Limb (tissue), 2 donors: ENCODE data around the gene STAT1.

Experiments used
- DNase-seq, 2 donors: peaks; one replicate each; pipeline ENCODE4 v3.0.0-alpha.2; 2016; ENCODE audit errors: extremely low spot score in 2 of 2

STAT1 gene

GRCh38 chr2:191013932-191014652 is at the start of gene STAT1:
Gene STAT1 (minus strand): TSS chr2:191014171. CDS start chr2:191010003, 4,168 bp downstream.
- DNase-seq = peak; percentile 96 to 98

GRCh38 chr2:191063584-191063983 is 49.6 kb upstream of the STAT1 start:
- no peak for DNase-seq

- no peak for DNase-seq
Measured at GRCh38 chr2:191061381-191061980, 47.5 kb upstream of the STAT1 start.

GRCh38 chr2:191059308-191059707 is 45.3 kb upstream of the STAT1 start:
- no peak for DNase-seq

- DNase-seq = no peak
Measured at GRCh38 chr2:191056228-191056627, 42.3 kb upstream of the STAT1 start.

GRCh38 chr2:191053256-191053655 is 39.3 kb upstream of the STAT1 start:
- DNase-seq = no peak

GRCh38 chr2:191051825-191052778 is 38.1 kb upstream of the STAT1 start:
- DNase-seq = peak in 1 of 2 donors; percentile 47

GRCh38 chr2:191051177-191051576 is 37.2 kb upstream of the STAT1 start:
- DNase-seq = no peak

GRCh38 chr2:191050640-191050987 is 36.6 kb upstream of the STAT1 start:
- DNase-seq = no peak

GRCh38 chr2:191049728-191050639 is 36.0 kb upstream of the STAT1 start:
- no peak for DNase-seq

- DNase-seq = no peak
Measured at GRCh38 chr2:191048073-191048472, 34.1 kb upstream of the STAT1 start.

- DNase-seq = no peak
Measured at GRCh38 chr2:191045141-191045540, 31.2 kb upstream of the STAT1 start.

GRCh38 chr2:191043438-191043837 is 29.5 kb upstream of the STAT1 start:
- no peak for DNase-seq

- no peak for DNase-seq
Measured at GRCh38 chr2:191041418-191042161, 27.6 kb upstream of the STAT1 start.

GRCh38 chr2:191039616-191040015 is 25.6 kb upstream of the STAT1 start:
- no peak for DNase-seq

- DNase-seq = no peak
Measured at GRCh38 chr2:191038741-191039140, 24.8 kb upstream of the STAT1 start.

GRCh38 chr2:191038241-191038725 is 24.3 kb upstream of the STAT1 start:
- no peak for DNase-seq

- no peak for DNase-seq
Measured at GRCh38 chr2:191037351-191037750, 23.4 kb upstream of the STAT1 start.

- DNase-seq = no peak
Measured at GRCh38 chr2:191036363-191036762, 22.4 kb upstream of the STAT1 start.
